Lower lobe of right lung (tissue), 2 donors: ENCODE data around the gene KRTAP10-4. TPM values are rescaled to one million over a fixed set of nuclear protein-coding genes. Genes with fewer than 3 reads are reported as not detected.
"Not testable (repeated sequence)": the region's sequence is repeated elsewhere in the genome, so short reads cannot be mapped to it uniquely, and the experiment has no call there.

Experiments
- ATAC-seq, 2 donors: fragments of 200-7000 bp; cut with Tn5 transposase; one replicate each; pipeline ENCODE4 v1.9.1; 2020 to 2022; ENCODE audit warnings: mild to moderate bottlenecking in 2 of 2, moderate library complexity in 2 of 2
- DNase-seq: peaks from one replicate; pipeline ENCODE4 v3.0.0-alpha.2; 2020
- H3K27ac ChIP-seq: fragments of 200-600 bp; one replicate; pipeline ENCODE4 v1.8.0; 2022
- H3K27me3 ChIP-seq: fragments of 200-600 bp; one replicate; pipeline ENCODE4 v1.8.0; 2022; ENCODE audit warnings: low read depth
- H3K36me3 ChIP-seq: fragments of 200-600 bp; one replicate; pipeline ENCODE4 v1.8.0; 2022; ENCODE audit warnings: mild to moderate bottlenecking
- H3K4me1 ChIP-seq: fragments of 200-600 bp; one replicate; pipeline ENCODE4 v1.8.0; 2022
- H3K4me3 ChIP-seq: fragments of 200-600 bp; one replicate; pipeline ENCODE4 v1.8.0; 2022; ENCODE audit warnings: mild to moderate bottlenecking
- H3K9me3 ChIP-seq: fragments of 200-600 bp; one replicate; pipeline ENCODE4 v1.8.0; 2022
- intact Hi-C: fragments of 100-400 bp; cut with DNase I; formaldehyde crosslinking; loops from one replicate; pipeline ENCODE4 v1.11.0; 2022
- total RNA-seq: library from RNA; stranded (reverse); fragmentation: NEBNext Ultra II Directional; extraction: Animal tissue kit (Norgen Biotek cat#: 25700); gene quantifications from one replicate; pipeline ENCODE4 v1.2.1, GENCODE V29; 2021
- TF ChIP-seq, protein P1 (sequence below): fragments of 200-600 bp; IDR thresholded peaks from one replicate; pipeline ENCODE4 v1.8.0; 2022; ENCODE audit warnings: antibody characterized with exemption, mild to moderate bottlenecking
- donor health status: DM: no; HTN: yes; CAD: no; lungs with severe emphysema.

The KRTAP10-4 gene
- total RNA-seq, 1 donor from 2014 or later = not detected

- Histone ChIP-seq H3K4me3 (no peak overlapping the region), H3K9me3 (no peaks in the 10 kb centered on the region), H3K27me3 (peaks cover 28% of the 10 kb centered on the region), H3K4me1 (no peaks in the 10 kb centered on the region), H3K27ac (no peak overlapping the region), H3K36me3 (no peaks in the 10 kb centered on the region)
- ATAC-seq (peak in 1 of 2 donors; percentile 9), DNase-seq (no peak)
- intact Hi-C loops = no loop called here
- TF ChIP-seq, protein P1, sequence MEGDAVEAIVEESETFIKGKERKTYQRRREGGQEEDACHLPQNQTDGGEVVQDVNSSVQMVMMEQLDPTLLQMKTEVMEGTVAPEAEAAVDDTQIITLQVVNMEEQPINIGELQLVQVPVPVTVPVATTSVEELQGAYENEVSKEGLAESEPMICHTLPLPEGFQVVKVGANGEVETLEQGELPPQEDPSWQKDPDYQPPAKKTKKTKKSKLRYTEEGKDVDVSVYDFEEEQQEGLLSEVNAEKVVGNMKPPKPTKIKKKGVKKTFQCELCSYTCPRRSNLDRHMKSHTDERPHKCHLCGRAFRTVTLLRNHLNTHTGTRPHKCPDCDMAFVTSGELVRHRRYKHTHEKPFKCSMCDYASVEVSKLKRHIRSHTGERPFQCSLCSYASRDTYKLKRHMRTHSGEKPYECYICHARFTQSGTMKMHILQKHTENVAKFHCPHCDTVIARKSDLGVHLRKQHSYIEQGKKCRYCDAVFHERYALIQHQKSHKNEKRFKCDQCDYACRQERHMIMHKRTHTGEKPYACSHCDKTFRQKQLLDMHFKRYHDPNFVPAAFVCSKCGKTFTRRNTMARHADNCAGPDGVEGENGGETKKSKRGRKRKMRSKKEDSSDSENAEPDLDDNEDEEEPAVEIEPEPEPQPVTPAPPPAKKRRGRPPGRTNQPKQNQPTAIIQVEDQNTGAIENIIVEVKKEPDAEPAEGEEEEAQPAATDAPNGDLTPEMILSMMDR = no peak
These were observed 29.8 kb downstream of the KRTAP10-4 start for GRCh38 chr21:44603109-44603875.

- intact Hi-C loops = no loop called here
- H3K4me1 ChIP-seq = no peaks in the 10 kb centered on the region
- H3K36me3 ChIP-seq = no peaks in the 10 kb centered on the region
- DNase-seq = no peak
- TF ChIP-seq, protein P1 = no peak
- no peaks in the 10 kb centered on the region for H3K9me3 ChIP-seq
- H3K27ac ChIP-seq = no peak overlapping the region
- peaks cover 26% of the 10 kb centered on the region for H3K27me3 ChIP-seq
- no peak for ATAC-seq
- no peak overlapping the region for H3K4me3 ChIP-seq
These were observed 30.4 kb downstream of the KRTAP10-4 start for GRCh38 chr21:44603911-44604310.

DNA sequence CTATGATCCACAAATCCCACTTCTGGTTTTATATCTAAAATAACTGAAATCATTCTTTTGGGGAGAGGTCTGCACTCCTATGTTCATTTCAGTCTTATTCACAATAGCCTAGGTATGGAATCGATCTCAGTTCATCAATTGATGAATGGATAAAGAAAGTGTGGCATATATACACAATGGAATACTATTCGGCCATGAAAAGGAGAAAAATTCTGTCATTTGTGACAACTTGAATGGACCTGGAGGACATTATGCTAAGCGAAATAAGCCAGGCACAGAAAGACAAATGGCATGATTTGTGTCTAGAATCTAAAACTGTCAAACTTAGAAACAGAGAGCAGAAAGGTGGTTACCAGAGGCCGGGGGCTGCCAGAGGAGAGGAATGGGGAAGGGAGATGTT is 33.0 kb downstream of the KRTAP10-4 start:
- Histone ChIP-seq H3K27ac (no peak overlapping the region), H3K4me3 (no peak overlapping the region), H3K4me1 (no peaks in the 10 kb centered on the region), H3K9me3 (peaks cover 9% of the 10 kb centered on the region), H3K36me3 (no peaks in the 10 kb centered on the region), H3K27me3 (peaks cover 20% of the 10 kb centered on the region)
- DNase-seq = no peak
- no peak for ATAC-seq
- intact Hi-C loops = no loop called here
- TF ChIP-seq, protein P1 = no peak

DNA sequence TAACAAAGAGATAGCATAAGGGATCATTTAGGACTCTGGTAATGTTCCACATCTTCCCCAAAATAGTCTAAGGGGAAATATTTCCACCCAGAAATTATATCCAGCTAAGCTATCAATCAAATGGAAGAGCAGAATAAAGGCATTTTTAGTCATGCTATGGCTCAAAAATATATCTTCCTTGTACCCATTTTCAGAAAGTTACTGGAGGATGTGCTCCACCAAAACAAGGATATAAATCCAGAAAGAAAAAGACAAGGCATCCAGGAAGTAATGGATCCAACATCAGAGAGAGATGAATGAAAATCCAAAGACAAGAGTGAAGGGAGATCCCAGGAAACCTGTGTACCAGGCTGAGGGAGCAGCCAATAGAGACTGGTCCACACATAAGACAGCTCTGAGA is 35.7 kb downstream of the KRTAP10-4 start:
- no peak overlapping the region for H3K27ac ChIP-seq
- peaks cover 3% of the 10 kb centered on the region for H3K27me3 ChIP-seq
- intact Hi-C loops = no loop called here
- ATAC-seq (no peak), DNase-seq (no peak)
- TF ChIP-seq, protein P1 = no peak
- H3K4me1 ChIP-seq = no peaks in the 10 kb centered on the region
- peaks cover 13% of the 10 kb centered on the region for H3K9me3 ChIP-seq
- H3K36me3 ChIP-seq = no peaks in the 10 kb centered on the region
- no peak overlapping the region for H3K4me3 ChIP-seq

- H3K27me3 ChIP-seq, ATAC-seq, H3K4me1 ChIP-seq, H3K36me3 ChIP-seq, H3K4me3 ChIP-seq, intact Hi-C loops, H3K27ac ChIP-seq, DNase-seq: not testable (repeated sequence)
- peaks cover 13% of the 10 kb centered on the region for H3K9me3 ChIP-seq
These were observed 36.8 kb downstream of the KRTAP10-4 start for GRCh38 chr21:44610157-44610843.

- ATAC-seq (no peak), DNase-seq (no peak)
- Histone ChIP-seq H3K36me3 (no peaks in the 10 kb centered on the region), H3K27ac (no peak overlapping the region), H3K27me3 (no peaks in the 10 kb centered on the region), H3K4me3 (no peak overlapping the region), H3K9me3 (peaks cover 13% of the 10 kb centered on the region), H3K4me1 (no peaks in the 10 kb centered on the region)
- intact Hi-C loops = no loop called here
- TF ChIP-seq, protein P1 = no peak
These were observed 38.0 kb downstream of the KRTAP10-4 start for GRCh38 chr21:44611551-44611950.
